ENCODE results near the gene TRMT11.

DNA sequence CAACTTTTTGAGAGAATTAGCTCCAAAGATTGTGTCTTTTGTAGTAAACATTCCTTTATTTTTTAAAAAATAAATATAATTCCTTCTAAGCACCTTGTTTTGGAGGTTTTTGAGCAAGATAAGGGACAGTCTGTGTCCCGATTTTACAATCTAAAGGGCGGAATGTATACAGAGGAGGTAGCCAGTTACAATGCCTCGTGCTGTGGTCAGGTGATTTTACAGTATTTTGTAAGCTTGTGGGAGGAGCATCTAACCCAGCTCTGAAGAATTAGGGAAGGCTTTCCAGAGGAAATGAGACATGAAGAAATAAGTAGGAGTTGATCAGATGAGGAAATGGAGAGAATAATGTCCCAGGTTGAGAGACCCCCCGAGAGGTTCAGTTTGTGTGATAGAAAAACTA lies 28.5 kb upstream of the TRMT11 start:
- TF ChIP-seq, protein P1, sequence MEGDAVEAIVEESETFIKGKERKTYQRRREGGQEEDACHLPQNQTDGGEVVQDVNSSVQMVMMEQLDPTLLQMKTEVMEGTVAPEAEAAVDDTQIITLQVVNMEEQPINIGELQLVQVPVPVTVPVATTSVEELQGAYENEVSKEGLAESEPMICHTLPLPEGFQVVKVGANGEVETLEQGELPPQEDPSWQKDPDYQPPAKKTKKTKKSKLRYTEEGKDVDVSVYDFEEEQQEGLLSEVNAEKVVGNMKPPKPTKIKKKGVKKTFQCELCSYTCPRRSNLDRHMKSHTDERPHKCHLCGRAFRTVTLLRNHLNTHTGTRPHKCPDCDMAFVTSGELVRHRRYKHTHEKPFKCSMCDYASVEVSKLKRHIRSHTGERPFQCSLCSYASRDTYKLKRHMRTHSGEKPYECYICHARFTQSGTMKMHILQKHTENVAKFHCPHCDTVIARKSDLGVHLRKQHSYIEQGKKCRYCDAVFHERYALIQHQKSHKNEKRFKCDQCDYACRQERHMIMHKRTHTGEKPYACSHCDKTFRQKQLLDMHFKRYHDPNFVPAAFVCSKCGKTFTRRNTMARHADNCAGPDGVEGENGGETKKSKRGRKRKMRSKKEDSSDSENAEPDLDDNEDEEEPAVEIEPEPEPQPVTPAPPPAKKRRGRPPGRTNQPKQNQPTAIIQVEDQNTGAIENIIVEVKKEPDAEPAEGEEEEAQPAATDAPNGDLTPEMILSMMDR (IDR thresholded peaks at IDR 0.05) = no peak
- no peak for TF ChIP-seq EZH2phosphoT487 (IDR thresholded peaks at IDR 0.05)
